ENCODE results near the gene EVI5.

EVI5 gene

DNA sequence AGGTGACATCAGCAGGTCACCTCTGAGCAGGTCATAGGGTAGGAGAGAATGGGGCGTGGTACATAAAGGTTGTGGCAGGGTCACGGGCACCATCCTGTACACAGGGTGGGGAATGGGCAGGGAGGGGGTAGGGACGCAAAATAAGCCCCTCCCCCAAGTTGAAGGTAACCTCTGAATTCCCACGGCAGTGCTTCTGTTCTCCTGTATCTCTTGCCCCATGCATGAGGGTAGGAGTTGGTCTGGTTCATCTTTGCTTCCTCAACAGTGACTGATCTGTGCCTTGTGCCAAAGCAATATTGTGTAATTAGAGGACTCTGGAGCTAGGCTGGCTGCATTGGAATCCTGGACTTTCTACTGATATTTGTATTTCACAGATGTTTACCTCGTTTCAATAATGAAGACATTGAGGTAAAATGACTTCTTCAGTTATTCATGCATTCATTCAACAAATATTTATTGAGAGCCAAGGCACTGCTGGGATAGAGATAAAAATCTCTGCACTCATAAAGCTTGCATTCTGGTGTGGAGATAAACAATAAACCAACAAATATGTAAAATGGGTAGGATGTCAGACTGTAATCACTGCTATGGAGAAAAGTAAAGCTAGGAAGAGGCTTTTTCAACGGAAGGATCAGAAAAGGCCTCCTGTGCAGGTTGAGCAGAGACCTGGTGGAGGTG, 279.8 kb downstream of the EVI5 start:
- H3K4me2 ChIP-seq (ENCODE audit: low read length) = no peak overlapping the region
- no peaks in the 10 kb centered on the region for H3F3A ChIP-seq (ENCODE audit: control insufficient read depth, insufficient read depth)
- H3K27ac ChIP-seq (ENCODE audit: low read depth, low read length) = no peak overlapping the region

DNA sequence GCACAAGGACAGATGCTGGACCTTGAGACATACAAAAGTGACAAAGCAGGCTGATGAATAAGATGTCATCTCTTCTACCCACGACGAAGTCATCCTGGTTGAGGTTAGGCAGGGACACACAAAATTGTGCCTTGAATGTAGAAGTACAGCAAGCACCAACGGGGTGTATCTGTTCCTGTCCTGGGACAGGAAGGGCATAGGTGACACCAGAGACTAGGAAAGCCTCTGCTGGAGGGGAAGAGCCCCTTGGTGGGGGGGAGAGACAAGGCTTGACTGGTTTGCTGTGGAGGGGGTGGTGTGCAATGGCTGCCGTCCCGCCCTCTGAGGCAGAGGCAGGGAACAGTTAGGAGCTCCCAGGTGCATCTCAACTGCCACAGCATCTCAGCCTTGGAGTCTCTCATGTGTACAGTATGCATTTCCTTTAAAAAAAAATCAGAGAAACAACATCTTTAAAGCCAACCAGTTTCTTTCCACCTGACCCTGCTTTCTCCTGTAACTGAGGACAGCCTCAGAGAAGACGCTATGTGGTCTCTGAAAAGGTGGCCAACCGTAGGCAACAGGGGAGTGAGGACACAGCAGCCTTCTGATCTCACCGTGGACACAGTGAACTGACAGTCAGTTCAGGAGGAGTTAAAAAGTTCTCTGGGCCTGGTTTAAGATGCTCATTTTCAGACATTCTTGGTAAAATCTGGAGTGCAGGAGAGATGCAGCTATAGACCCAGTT, 280.5 kb downstream of the EVI5 start:
- no peaks in the 10 kb centered on the region for H4K20me1 ChIP-seq (ENCODE audit: control insufficient read depth, insufficient read depth, low read depth, low read length)
- no peaks in the 10 kb centered on the region for H3K9me2 ChIP-seq (replicated peaks; ENCODE audit: control insufficient read depth, low read length)
- no peaks in the 10 kb centered on the region for H3F3A ChIP-seq (ENCODE audit: control insufficient read depth, insufficient read depth)
- H3K4me2 ChIP-seq (ENCODE audit: low read length) = no peak overlapping the region
- no peaks in the 10 kb centered on the region for H3K79me2 ChIP-seq (ENCODE audit: control insufficient read depth, low read length)
- no peak overlapping the region for H3K4me3 ChIP-seq (ENCODE audit: low read length)
- peaks cover 8% of the 10 kb centered on the region; the same call in 1 of the 2 replicates for H3K4me1 ChIP-seq (ENCODE audit: control insufficient read depth, low read length)
- no peaks in the 10 kb centered on the region for H3K36me3 ChIP-seq (ENCODE audit: control insufficient read depth, low read length)
- no peak for TF ChIP-seq EZH2phosphoT487 (IDR thresholded peaks at IDR 0.05; ENCODE audit: borderline replicate concordance, low read length)
- TF ChIP-seq, protein P1, sequence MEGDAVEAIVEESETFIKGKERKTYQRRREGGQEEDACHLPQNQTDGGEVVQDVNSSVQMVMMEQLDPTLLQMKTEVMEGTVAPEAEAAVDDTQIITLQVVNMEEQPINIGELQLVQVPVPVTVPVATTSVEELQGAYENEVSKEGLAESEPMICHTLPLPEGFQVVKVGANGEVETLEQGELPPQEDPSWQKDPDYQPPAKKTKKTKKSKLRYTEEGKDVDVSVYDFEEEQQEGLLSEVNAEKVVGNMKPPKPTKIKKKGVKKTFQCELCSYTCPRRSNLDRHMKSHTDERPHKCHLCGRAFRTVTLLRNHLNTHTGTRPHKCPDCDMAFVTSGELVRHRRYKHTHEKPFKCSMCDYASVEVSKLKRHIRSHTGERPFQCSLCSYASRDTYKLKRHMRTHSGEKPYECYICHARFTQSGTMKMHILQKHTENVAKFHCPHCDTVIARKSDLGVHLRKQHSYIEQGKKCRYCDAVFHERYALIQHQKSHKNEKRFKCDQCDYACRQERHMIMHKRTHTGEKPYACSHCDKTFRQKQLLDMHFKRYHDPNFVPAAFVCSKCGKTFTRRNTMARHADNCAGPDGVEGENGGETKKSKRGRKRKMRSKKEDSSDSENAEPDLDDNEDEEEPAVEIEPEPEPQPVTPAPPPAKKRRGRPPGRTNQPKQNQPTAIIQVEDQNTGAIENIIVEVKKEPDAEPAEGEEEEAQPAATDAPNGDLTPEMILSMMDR (IDR thresholded peaks at IDR 0.05; ENCODE audit: low read depth, low read length, poor library complexity, severe bottlenecking) = no peak
- no peaks in the 10 kb centered on the region for H3K27me3 ChIP-seq (ENCODE audit: control insufficient read depth, low read length)
- H3K9me3 ChIP-seq (ENCODE audit: control insufficient read depth, insufficient read depth, low read length) = no peaks in the 10 kb centered on the region
- no peak overlapping the region for H3K27ac ChIP-seq (ENCODE audit: low read depth, low read length)

More for the DNA sequence above, 279.8 kb downstream of the EVI5 start:
- Histone ChIP-seq H3K4me1 (ENCODE audit: control insufficient read depth, low read length) (peaks cover 8% of the 10 kb centered on the region; the same call in 1 of the 2 replicates), H3K9me2 (replicated peaks; ENCODE audit: control insufficient read depth, low read length) (no peaks in the 10 kb centered on the region), H4K20me1 (ENCODE audit: control insufficient read depth, insufficient read depth, low read depth, low read length) (no peaks in the 10 kb centered on the region), H3K27me3 (ENCODE audit: control insufficient read depth, low read length) (no peaks in the 10 kb centered on the region), H3K36me3 (ENCODE audit: control insufficient read depth, low read length) (no peaks in the 10 kb centered on the region), H3K79me2 (ENCODE audit: control insufficient read depth, low read length) (no peaks in the 10 kb centered on the region), H3K4me3 (ENCODE audit: low read length) (no peak overlapping the region), H3K9me3 (ENCODE audit: control insufficient read depth, insufficient read depth, low read length) (no peaks in the 10 kb centered on the region)
- no peak for TF ChIP-seq EZH2phosphoT487 (IDR thresholded peaks at IDR 0.05; ENCODE audit: borderline replicate concordance, low read length)
- TF ChIP-seq, protein P1 (IDR thresholded peaks at IDR 0.05; ENCODE audit: low read depth, low read length, poor library complexity, severe bottlenecking) = no peak

DNA sequence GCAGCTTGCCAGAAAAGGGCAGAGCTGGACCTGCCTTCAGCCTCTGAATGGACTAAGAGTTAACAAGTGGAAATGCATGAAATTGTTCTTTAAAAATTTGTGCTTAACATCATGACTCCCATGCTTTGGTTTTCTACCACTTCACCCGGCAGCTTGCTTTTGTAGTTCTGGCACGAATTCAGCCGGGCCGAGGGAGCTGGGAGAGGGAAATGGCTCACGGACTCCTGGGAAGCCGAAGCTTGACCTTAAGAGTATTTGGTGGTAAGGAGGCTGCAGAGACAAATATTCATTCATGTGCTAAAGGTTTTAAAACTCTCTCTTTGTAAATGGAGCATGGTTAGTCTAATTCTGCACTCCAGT, 281.0 kb downstream of the EVI5 start:
- Histone ChIP-seq H3K36me3 (ENCODE audit: control insufficient read depth, low read length) (no peaks in the 10 kb centered on the region), H3K4me1 (ENCODE audit: control insufficient read depth, low read length) (peaks cover 8% of the 10 kb centered on the region; the same call in 1 of the 2 replicates), H3K79me2 (ENCODE audit: control insufficient read depth, low read length) (no peaks in the 10 kb centered on the region), H4K20me1 (ENCODE audit: control insufficient read depth, insufficient read depth, low read depth, low read length) (no peaks in the 10 kb centered on the region), H3K27me3 (ENCODE audit: control insufficient read depth, low read length) (no peaks in the 10 kb centered on the region), H3K27ac (ENCODE audit: low read depth, low read length) (no peak overlapping the region), H3K9me3 (ENCODE audit: control insufficient read depth, insufficient read depth, low read length) (no peaks in the 10 kb centered on the region), H3F3A (ENCODE audit: control insufficient read depth, insufficient read depth) (no peaks in the 10 kb centered on the region), H3K4me2 (ENCODE audit: low read length) (no peak overlapping the region), H3K4me3 (ENCODE audit: low read length) (no peak overlapping the region), H3K9me2 (replicated peaks; ENCODE audit: control insufficient read depth, low read length) (no peaks in the 10 kb centered on the region)
- TF ChIP-seq, protein P1 (IDR thresholded peaks at IDR 0.05; ENCODE audit: low read depth, low read length, poor library complexity, severe bottlenecking) = no peak
- TF ChIP-seq EZH2phosphoT487 (IDR thresholded peaks at IDR 0.05; ENCODE audit: borderline replicate concordance, low read length) = no peak
